NB4 (cell line): ENCODE measurements around the gene CDH18.

Source experiments
- CTCF ChIP-seq: IDR thresholded peaks from one replicate; pipeline ENCODE4 v1.5.1; 2012; ENCODE audit warnings: low read depth, low read length
- MAX ChIP-seq: IDR thresholded peaks from 2 replicates; pipeline ENCODE4 v1.6.1; 2011; ENCODE audit warnings: low read depth, low read length
- MYC ChIP-seq: IDR thresholded peaks from 2 replicates; pipeline ENCODE4 v1.6.1; 2011; ENCODE audit warnings: low read depth, low read length
- POLR2A ChIP-seq: IDR thresholded peaks from 2 replicates; pipeline ENCODE4 v1.6.1; 2011; ENCODE audit warnings: mild to moderate bottlenecking; ENCODE audit not compliant: insufficient read length; ENCODE audit errors: extremely low read depth

GRCh38 chr5:19751326-19751725 lies 236.7 kb downstream of the CDH18 start:
- TF ChIP-seq CTCF (no peak), POLR2A (no peak), MYC (no peak), MAX (no peak)
